Endodermal cell (in vitro differentiated cells): Measurements from ENCODE around the gene PRICKLE1. TPM values are rescaled to one million over a fixed set of nuclear protein-coding genes. Genes with fewer than 3 reads are reported as not detected.
"Not testable (repeated sequence)": the region's sequence is repeated elsewhere in the genome, so short reads cannot be mapped to it uniquely, and the experiment has no call there.

Source experiments
- DNase-seq: peaks from one replicate; pipeline ENCODE4 v3.0.0-alpha.2; 2017
- H3K27ac ChIP-seq: 2 replicates; pipeline ENCODE4 v1.5.1; 2013; ENCODE audit warnings: mild to moderate bottlenecking, low read depth, low read length, moderate library complexity
- H3K27me3 ChIP-seq: 2 replicates; pipeline ENCODE4 v1.6.1; 2013; ENCODE audit warnings: mild to moderate bottlenecking, low read length, moderate library complexity; ENCODE audit not compliant: insufficient read depth, control insufficient read depth, poor library complexity, severe bottlenecking
- H3K36me3 ChIP-seq: 2 replicates; pipeline ENCODE4 v1.7.0; 2013; ENCODE audit warnings: mild to moderate bottlenecking, low read length, moderate library complexity; ENCODE audit not compliant: control insufficient read depth, insufficient read depth
- H3K4me1 ChIP-seq: one replicate; pipeline ENCODE4 v1.7.0; 2013; ENCODE audit warnings: low read length; ENCODE audit not compliant: control insufficient read depth, insufficient read depth
- H3K4me3 ChIP-seq: 2 replicates; pipeline ENCODE4 v1.5.1; 2013; ENCODE audit warnings: mild to moderate bottlenecking, low read length, moderate library complexity
- H3K9ac ChIP-seq: 2 replicates; pipeline ENCODE4 v1.6.1; 2013; ENCODE audit warnings: mild to moderate bottlenecking, low read length, moderate library complexity; ENCODE audit not compliant: poor library complexity, severe bottlenecking; ENCODE audit errors: extremely low read depth
- H3K9me3 ChIP-seq: 2 replicates; pipeline ENCODE4 v1.6.1; 2013; ENCODE audit warnings: mild to moderate bottlenecking, low read length, moderate library complexity; ENCODE audit not compliant: control insufficient read depth
- H3K27ac Mint-ChIP-seq: 2 replicates; pipeline ENCODE4 v1.8.0; 2020; ENCODE audit warnings: mixed read lengths
- H3K27me3 Mint-ChIP-seq: 2 replicates; pipeline ENCODE4 v1.8.0; 2021; ENCODE audit warnings: mild to moderate bottlenecking, mixed read lengths; ENCODE audit not compliant: insufficient read depth
- H3K36me3 Mint-ChIP-seq: 2 replicates; pipeline ENCODE4 v1.8.0; 2020; ENCODE audit warnings: low read depth, mixed read lengths
- H3K4me1 Mint-ChIP-seq: 2 replicates; pipeline ENCODE4 v1.8.0; 2020; ENCODE audit warnings: mixed read lengths
- H3K4me3 Mint-ChIP-seq: 2 replicates; pipeline ENCODE4 v1.8.0; 2020; ENCODE audit warnings: mild to moderate bottlenecking, moderate library complexity, mixed read lengths
- H3K9me3 Mint-ChIP-seq: 2 replicates; pipeline ENCODE4 v1.8.0; 2020; ENCODE audit warnings: mild to moderate bottlenecking, mixed read lengths
- CTCF ChIP-seq: fragments of 200-600 bp; sonication (generic); conservative IDR thresholded peaks from 2 replicates; pipeline ENCODE4 v1.5.0; 2021; ENCODE audit warnings: antibody characterized with exemption, mild to moderate bottlenecking
- WGBS, 2 experiments: methylation state at CpG; one replicate each; pipeline versions ENCODE4 v1.1.5 to v1.1.7; 2013; ENCODE audit warnings: missing lambda C conversion rate in 2 of 2, mixed read lengths in 1 of 2; ENCODE audit not compliant: insufficient coverage in 1 of 2, insufficient read length in 1 of 2; 5-methylcytosine and 5-hydroxymethylcytosine counted together
- total RNA-seq, 2 donors: library from RNA; stranded (reverse); fragmentation: NEBNext Ultra II Directional in 1 of 2; extraction: Animal tissue kit (Norgen Biotek cat#: 25700) in 1 of 2; gene quantifications; 2 replicates in 1 of 2; 3 replicates in 1 of 2; pipeline ENCODE4 v1.2.1, GENCODE V29; 2021

The PRICKLE1 gene
- total RNA-seq, 2 donors from 2014 or later, result 8.3 to 20.6 TPM

- Mint-ChIP-seq H3K4me1 (no peaks in the 10 kb centered on the region), H3K27me3 (no peaks in the 10 kb centered on the region), H3K36me3 (peaks cover 3% of the 10 kb centered on the region), H3K27ac (no peak overlapping the region), H3K9me3 (no peaks in the 10 kb centered on the region), H3K4me3 (no peak overlapping the region)
- Histone ChIP-seq H3K9ac (no peak overlapping the region), H3K36me3 (peaks cover 25% of the 10 kb centered on the region), H3K27ac (no peak overlapping the region), H3K27me3 (no peaks in the 10 kb centered on the region), H3K4me1 (no peaks in the 10 kb centered on the region), H3K4me3 (no peak overlapping the region), H3K9me3 (no peaks in the 10 kb centered on the region)
- TF ChIP-seq CTCF, result no peak
- no peak for DNase-seq
- 97 to 100% methylated on average over 1 to 2 of the region's 2 CpGs for WGBS, 2 experiments
Observed at GRCh38 chr12:42541965-42542364, 47.6 kb downstream of the PRICKLE1 start.

- H3K27ac ChIP-seq, H3K9me3 ChIP-seq, H3K27me3 ChIP-seq, H3K36me3 Mint-ChIP-seq, H3K4me3 Mint-ChIP-seq, H3K4me3 ChIP-seq, H3K9ac ChIP-seq, H3K27me3 Mint-ChIP-seq, DNase-seq, H3K27ac Mint-ChIP-seq, H3K4me1 Mint-ChIP-seq, H3K9me3 Mint-ChIP-seq, H3K4me1 ChIP-seq: not testable (repeated sequence)
- whole genome bisulfite sequencing, 2 experiments, result 64 to 68% methylated on average over 2 of the region's 2 CpGs
- peaks cover 19% of the 10 kb centered on the region for H3K36me3 ChIP-seq
Observed at GRCh38 chr12:42541308-42541707, 48.2 kb downstream of the PRICKLE1 start.

GRCh38 chr12:42539696-42540095, 49.9 kb downstream of the PRICKLE1 start:
- Histone ChIP-seq H3K9me3 (no peaks in the 10 kb centered on the region), H3K4me1 (no peaks in the 10 kb centered on the region), H3K9ac (no peak overlapping the region), H3K27ac (no peak overlapping the region), H3K36me3 (peaks cover 18% of the 10 kb centered on the region), H3K4me3 (no peak overlapping the region), H3K27me3 (no peaks in the 10 kb centered on the region)
- no peak for TF ChIP-seq CTCF
- Mint-ChIP-seq H3K27me3 (no peaks in the 10 kb centered on the region), H3K4me3 (no peak overlapping the region), H3K36me3 (no peaks in the 10 kb centered on the region), H3K9me3 (no peaks in the 10 kb centered on the region), H3K4me1 (no peaks in the 10 kb centered on the region), H3K27ac (no peak overlapping the region)
- no peak for DNase-seq
- WGBS, 2 experiments, result 100% methylated on average over 1 of the region's 1 CpG; no CpG with 5 or more reads in 1 of the 2 experiments

GRCh38 chr12:42538203-42538602, 51.3 kb downstream of the PRICKLE1 start:
- Mint-ChIP-seq H3K4me1 (no peaks in the 10 kb centered on the region), H3K4me3 (no peak overlapping the region), H3K27ac (no peak overlapping the region), H3K36me3 (no peaks in the 10 kb centered on the region), H3K27me3 (no peaks in the 10 kb centered on the region), H3K9me3 (no peaks in the 10 kb centered on the region)
- Histone ChIP-seq H3K36me3 (peaks cover 22% of the 10 kb centered on the region), H3K9ac (no peak overlapping the region), H3K4me3 (no peak overlapping the region), H3K9me3 (no peaks in the 10 kb centered on the region), H3K27me3 (no peaks in the 10 kb centered on the region), H3K27ac (no peak overlapping the region), H3K4me1 (no peaks in the 10 kb centered on the region)
- TF ChIP-seq CTCF, result no peak
- DNase-seq, result no peak
- WGBS, 2 experiments, result 50% methylated on average over 2 of the region's 3 CpGs
